Spleen (tissue), 11 donors: Measurements from ENCODE around the gene HOXC13. TPM values are rescaled to one million over a fixed set of nuclear protein-coding genes. Genes with fewer than 3 reads are reported as not detected.

Experiments used
- DNase-seq: peaks from one replicate; pipeline ENCODE4 v3.0.0-alpha.2; 2020
- H3K27ac ChIP-seq, 8 donors: fragments of 200-600 bp; sonication (generic) in 7 of 8; 1 replicate in 4 of 8; 2 replicates in 4 of 8; pipeline versions ENCODE4 v1.5.0 to v1.8.0; 2016 to 2021; ENCODE audit warnings: inconsistent platforms in 4 of 8, mild to moderate bottlenecking in 4 of 8, moderate library complexity in 1 of 8
- H3K27me3 ChIP-seq, 7 donors: fragments of 200-600 bp; sonication (generic) in 6 of 7; replicated peaks in 1 of 7; 1 replicate in 4 of 7; 2 replicates in 3 of 7; pipeline versions ENCODE4 v1.5.0 to v1.8.0; 2016 to 2021; ENCODE audit warnings: inconsistent platforms in 3 of 7, mild to moderate bottlenecking in 1 of 7
- H3K36me3 ChIP-seq, 6 donors: fragments of 200-600 bp; sonication (generic) in 5 of 6; 1 replicate in 4 of 6; 2 replicates in 2 of 6; pipeline versions ENCODE4 v1.5.0 to v1.8.0; 2016 to 2021; ENCODE audit warnings: inconsistent platforms in 2 of 6
- H3K4me1 ChIP-seq, 6 donors: fragments of 200-600 bp; sonication (generic) in 5 of 6; 1 replicate in 3 of 6; 2 replicates in 3 of 6; pipeline versions ENCODE4 v1.5.0 to v1.8.0; 2016 to 2021; ENCODE audit warnings: inconsistent platforms in 3 of 6
- H3K4me3 ChIP-seq, 8 donors: fragments of 200-600 bp; sonication (generic) in 7 of 8; 1 replicate in 4 of 8; 2 replicates in 4 of 8; pipeline versions ENCODE4 v1.5.0 to v1.8.0; 2016 to 2021; ENCODE audit warnings: inconsistent platforms in 4 of 8, mild to moderate bottlenecking in 4 of 8, moderate library complexity in 2 of 8
- H3K9me3 ChIP-seq, 8 donors: fragments of 200-600 bp; sonication (generic) in 7 of 8; 1 replicate in 4 of 8; 2 replicates in 4 of 8; pipeline versions ENCODE4 v1.5.0 to v1.8.0; 2016 to 2021; ENCODE audit warnings: inconsistent platforms in 4 of 8
- POLR2A ChIP-seq, 3 donors: fragments of 450-650 bp; IDR thresholded peaks; one replicate each; pipeline ENCODE4 v1.5.1; 2017; ENCODE audit warnings: antibody characterized with exemption in 3 of 3, mild to moderate bottlenecking in 1 of 3
- POLR2AphosphoS5 ChIP-seq, 3 donors: sonication (generic); formaldehyde crosslinking; IDR thresholded peaks; one replicate each; pipeline ENCODE4 v1.5.1; 2017; ENCODE audit warnings: antibody characterized with exemption in 3 of 3
- WGBS, 5 donors: extraction: QIAGEN DNeasy Blood & Tissue Kit in 3 of 5; methylation state at CpG; one replicate each; pipeline versions ENCODE4 v1.1.5 to v1.1.7; 2013 to 2018; 5-methylcytosine and 5-hydroxymethylcytosine counted together
- intact Hi-C: fragments of 100-400 bp; cut with DNase I; formaldehyde crosslinking; loops from one replicate; pipeline ENCODE4 v1.15.0; 2023; ENCODE audit warnings: low total_unique reads
- polyA plus RNA-seq, 3 donors: library from polyadenylated mRNA; stranded (reverse); fragments of 200-250 nt; gene quantifications; one replicate each; pipeline ENCODE4 v1.2.1, GENCODE V29; 2013
- total RNA-seq, 7 donors: library from RNA; depleted of rRNA in 3 of 7; stranded (reverse); fragments of >200 nt in 3 of 7; fragmentation: NEBNext Ultra II Directional in 4 of 7; extraction: Animal tissue kit (Norgen Biotek cat#: 25700) in 4 of 7; gene quantifications; one replicate each; pipeline versions ENCODE4 v1.1.0 to v1.2.1, GENCODE V29; 2016 to 2021
- TF ChIP-seq, protein P1 (sequence below), 11 experiments: fragments of 200-600 bp in 7 of 11; fragments of 450-650 bp in 4 of 11; sonication (generic) in 4 of 11; IDR thresholded peaks in 8 of 11; conservative IDR thresholded peaks in 3 of 11; 1 replicate in 7 of 11; 2 replicates in 4 of 11; pipeline versions ENCODE4 v1.4.0 to v1.8.0; 2016 to 2021; ENCODE audit warnings: antibody characterized with exemption in 11 of 11, inconsistent platforms in 4 of 11, mild to moderate bottlenecking in 1 of 11
- donor health status: healthy with polysubstance abuse.
- donor health status: DM: no; HTN: no; CAD: no; lungs with moderate emphysema.
- donor health status: DM: no; HTN: no; CAD: no.
- donor health status: Bipolar disorder and iron deficiency.
- donor health status: healthy.
- donor health status: DM: no; HTN: no; CAD: no.
- donor health status: DM: yes; HTN: yes; CAD: no.

The HOXC13 gene
- total and polyA plus RNA-seq, 10 donors: not detected

DNA sequence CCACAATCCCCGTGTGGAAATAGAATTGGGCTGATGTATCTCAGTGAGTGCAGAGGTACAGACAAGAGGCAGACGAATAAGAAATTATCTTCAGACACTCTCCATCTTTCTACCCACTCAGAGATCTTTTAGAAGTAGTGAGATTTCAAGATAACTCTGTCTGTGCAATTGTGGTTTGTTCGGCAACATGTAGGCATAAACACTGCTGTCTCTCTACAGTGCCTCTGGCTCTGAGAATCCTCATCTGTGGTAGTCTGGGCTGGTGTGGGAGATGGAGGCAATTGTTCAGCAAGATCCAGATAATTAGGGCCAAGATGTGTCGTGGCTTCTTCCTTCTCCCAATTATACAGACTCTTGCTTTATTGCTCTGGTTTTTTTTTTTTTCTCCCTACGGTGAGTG, 3.1 kb downstream of the HOXC13 start:
- Histone ChIP-seq H3K27ac (no peak overlapping the region), H3K36me3 (no peaks in the 10 kb centered on the region), H3K4me1 (peaks cover 0 to 23% (median 7%) of the 10 kb centered on the region in 6 donors), H3K4me3 (no peak overlapping the region), H3K27me3 (peaks cover 8 to 100% (median 99%) of the 10 kb centered on the region in 7 donors), H3K9me3 (peaks cover 0 to 3% (median 0%) of the 10 kb centered on the region in 8 donors)
- no peak for DNase-seq
- intact Hi-C loops: no loop called here
- TF ChIP-seq POLR2A (IDR thresholded peaks at IDR 0.05): no peak
- TF ChIP-seq, protein P1, sequence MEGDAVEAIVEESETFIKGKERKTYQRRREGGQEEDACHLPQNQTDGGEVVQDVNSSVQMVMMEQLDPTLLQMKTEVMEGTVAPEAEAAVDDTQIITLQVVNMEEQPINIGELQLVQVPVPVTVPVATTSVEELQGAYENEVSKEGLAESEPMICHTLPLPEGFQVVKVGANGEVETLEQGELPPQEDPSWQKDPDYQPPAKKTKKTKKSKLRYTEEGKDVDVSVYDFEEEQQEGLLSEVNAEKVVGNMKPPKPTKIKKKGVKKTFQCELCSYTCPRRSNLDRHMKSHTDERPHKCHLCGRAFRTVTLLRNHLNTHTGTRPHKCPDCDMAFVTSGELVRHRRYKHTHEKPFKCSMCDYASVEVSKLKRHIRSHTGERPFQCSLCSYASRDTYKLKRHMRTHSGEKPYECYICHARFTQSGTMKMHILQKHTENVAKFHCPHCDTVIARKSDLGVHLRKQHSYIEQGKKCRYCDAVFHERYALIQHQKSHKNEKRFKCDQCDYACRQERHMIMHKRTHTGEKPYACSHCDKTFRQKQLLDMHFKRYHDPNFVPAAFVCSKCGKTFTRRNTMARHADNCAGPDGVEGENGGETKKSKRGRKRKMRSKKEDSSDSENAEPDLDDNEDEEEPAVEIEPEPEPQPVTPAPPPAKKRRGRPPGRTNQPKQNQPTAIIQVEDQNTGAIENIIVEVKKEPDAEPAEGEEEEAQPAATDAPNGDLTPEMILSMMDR (IDR thresholded peaks at IDR 0.05 in 8 of 11, conservative IDR thresholded peaks at IDR 0.05 in 3 of 11): no peak
- no peak for TF ChIP-seq POLR2AphosphoS5 (IDR thresholded peaks at IDR 0.05)
- 13 to 24% (median 16%) methylated on average over 5 of the region's 5 CpGs for WGBS, 5 donors

DNA sequence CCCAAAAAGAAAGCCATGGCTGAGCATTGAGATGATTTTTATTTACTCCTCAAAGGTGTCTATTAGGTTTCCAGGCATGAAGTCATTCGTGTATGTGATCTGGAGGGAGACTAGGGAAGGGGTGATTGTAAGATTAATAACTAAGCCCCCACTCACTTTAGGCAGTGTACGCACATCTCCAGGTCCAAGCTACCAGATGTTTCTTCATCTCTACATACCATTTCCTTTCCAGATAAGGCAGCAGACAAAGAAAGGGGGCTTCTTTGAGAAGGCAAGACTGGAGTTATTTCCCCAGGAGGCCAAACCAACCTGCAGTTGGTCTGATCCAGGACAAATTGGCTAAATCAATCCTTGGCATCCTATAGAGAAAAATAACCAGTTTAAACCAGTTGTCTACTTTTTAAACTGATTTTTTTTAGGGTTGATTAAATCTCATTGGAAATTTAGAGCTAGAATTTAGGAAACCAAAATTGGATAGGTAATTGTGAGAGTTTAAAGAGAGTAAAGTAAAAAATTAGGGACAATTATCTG, 3.9 kb downstream of the HOXC13 start:
- H3K36me3 ChIP-seq: no peaks in the 10 kb centered on the region
- H3K9me3 ChIP-seq: peaks cover 0 to 3% (median 0%) of the 10 kb centered on the region in 8 donors
- no peak overlapping the region for H3K27ac ChIP-seq
- no peak overlapping the region for H3K4me3 ChIP-seq
- peaks cover 0 to 23% (median 7%) of the 10 kb centered on the region in 6 donors for H3K4me1 ChIP-seq
- H3K27me3 ChIP-seq: peaks cover 7 to 100% (median 99%) of the 10 kb centered on the region in 7 donors
- 13 to 24% (median 17%) methylated on average over 2 of the region's 2 CpGs for WGBS, 5 donors
- DNase-seq: no peak
- no peak for TF ChIP-seq POLR2A (IDR thresholded peaks at IDR 0.05)
- no peak for TF ChIP-seq POLR2AphosphoS5 (IDR thresholded peaks at IDR 0.05)
- TF ChIP-seq, protein P1 (IDR thresholded peaks at IDR 0.05 in 8 of 11, conservative IDR thresholded peaks at IDR 0.05 in 3 of 11): no peak
- intact Hi-C loops: no loop called here

DNA sequence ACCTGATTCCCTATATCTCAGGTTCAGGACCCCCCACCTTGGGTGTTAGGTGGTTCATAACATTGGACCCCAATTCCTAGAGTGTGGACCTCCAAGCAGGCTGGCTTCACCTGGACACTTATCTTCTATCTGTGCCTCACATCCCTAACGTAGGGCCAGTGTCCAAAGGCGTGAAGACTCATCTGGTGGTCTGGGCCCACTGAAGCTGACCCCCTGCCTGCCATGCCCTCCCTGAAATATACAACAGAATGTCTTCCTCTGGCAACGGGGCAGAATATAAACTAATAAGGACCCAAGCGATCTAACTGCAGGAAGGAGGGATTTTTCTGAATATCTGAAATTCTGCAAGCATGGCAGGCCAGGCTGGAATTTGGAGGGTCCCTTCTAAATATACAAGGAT, 5.6 kb downstream of the HOXC13 start:
- no peak for DNase-seq
- 13 to 24% (median 15%) methylated on average over 4 of the region's 4 CpGs for WGBS, 5 donors
- H3K27me3 ChIP-seq: peaks cover 4 to 100% (median 97%) of the 10 kb centered on the region in 7 donors
- peaks cover 0 to 12% (median 0%) of the 10 kb centered on the region in 6 donors for H3K4me1 ChIP-seq
- intact Hi-C loops: no loop called here
- no peak overlapping the region for H3K27ac ChIP-seq
- no peaks in the 10 kb centered on the region for H3K9me3 ChIP-seq
- no peak overlapping the region for H3K4me3 ChIP-seq
- H3K36me3 ChIP-seq: no peaks in the 10 kb centered on the region
- TF ChIP-seq POLR2A (IDR thresholded peaks at IDR 0.05): no peak
- TF ChIP-seq, protein P1 (IDR thresholded peaks at IDR 0.05 in 8 of 11, conservative IDR thresholded peaks at IDR 0.05 in 3 of 11): no peak
- TF ChIP-seq POLR2AphosphoS5 (IDR thresholded peaks at IDR 0.05): no peak

DNA sequence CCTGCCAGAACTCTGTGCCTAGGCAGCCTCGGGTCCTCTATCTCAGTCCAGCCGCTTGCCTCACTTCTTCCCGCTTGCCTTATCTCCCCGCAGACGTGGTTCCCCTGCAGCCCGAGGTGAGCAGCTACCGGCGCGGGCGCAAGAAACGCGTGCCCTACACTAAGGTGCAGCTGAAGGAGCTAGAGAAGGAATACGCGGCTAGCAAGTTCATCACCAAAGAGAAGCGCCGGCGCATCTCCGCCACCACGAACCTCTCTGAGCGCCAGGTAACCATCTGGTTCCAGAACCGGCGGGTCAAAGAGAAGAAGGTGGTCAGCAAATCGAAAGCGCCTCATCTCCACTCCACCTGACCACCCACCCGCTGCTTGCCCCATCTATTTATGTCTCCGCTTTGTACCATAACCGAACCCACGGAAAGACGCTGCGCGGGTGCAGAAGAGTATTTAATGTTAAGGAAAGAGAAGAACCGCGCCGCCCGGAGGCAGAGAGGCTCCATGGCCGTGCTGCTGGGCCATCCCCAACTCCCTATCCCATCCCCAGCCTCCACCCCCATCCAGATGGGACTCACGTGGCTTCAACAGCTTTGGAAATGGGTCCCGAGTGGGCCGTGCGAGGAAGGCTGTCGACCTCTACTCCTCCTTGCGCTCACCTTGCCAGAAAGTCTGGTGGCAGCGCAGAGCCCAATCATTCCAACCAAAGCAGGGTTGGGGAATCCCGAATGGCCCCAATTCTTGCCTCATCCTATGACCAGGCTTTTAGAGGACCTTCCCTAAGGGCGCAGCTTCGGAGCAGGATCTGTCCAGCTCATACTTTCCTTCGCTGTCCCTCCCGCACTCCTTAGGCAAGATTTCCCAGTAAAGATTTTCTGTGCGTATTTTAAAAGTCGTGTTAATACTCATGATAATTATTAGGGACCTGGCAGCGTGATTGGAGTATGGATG, 6.5 kb downstream of the HOXC13 start:
- Histone ChIP-seq H3K27me3 (peaks cover 6 to 100% (median 97%) of the 10 kb centered on the region in 7 donors), H3K9me3 (no peaks in the 10 kb centered on the region), H3K4me3 (no peak overlapping the region), H3K27ac (no peak overlapping the region), H3K4me1 (peaks cover 0 to 6% (median 0%) of the 10 kb centered on the region in 6 donors), H3K36me3 (no peaks in the 10 kb centered on the region)
- intact Hi-C loops: no loop called here
- 5 to 10% (median 8%) methylated on average over 51 of the region's 51 CpGs for WGBS, 5 donors
- TF ChIP-seq POLR2AphosphoS5 (IDR thresholded peaks at IDR 0.05) (no peak), POLR2A (IDR thresholded peaks at IDR 0.05) (no peak)
- TF ChIP-seq, protein P1 (IDR thresholded peaks at IDR 0.05 in 8 of 11, conservative IDR thresholded peaks at IDR 0.05 in 3 of 11): no peak
- DNase-seq: no peak
